ENCODE results near the gene CKMT1A.
"Not testable (repeated sequence)": the region's sequence is repeated elsewhere in the genome, so short reads cannot be mapped to it uniquely, and the experiment has no call there.

DNA sequence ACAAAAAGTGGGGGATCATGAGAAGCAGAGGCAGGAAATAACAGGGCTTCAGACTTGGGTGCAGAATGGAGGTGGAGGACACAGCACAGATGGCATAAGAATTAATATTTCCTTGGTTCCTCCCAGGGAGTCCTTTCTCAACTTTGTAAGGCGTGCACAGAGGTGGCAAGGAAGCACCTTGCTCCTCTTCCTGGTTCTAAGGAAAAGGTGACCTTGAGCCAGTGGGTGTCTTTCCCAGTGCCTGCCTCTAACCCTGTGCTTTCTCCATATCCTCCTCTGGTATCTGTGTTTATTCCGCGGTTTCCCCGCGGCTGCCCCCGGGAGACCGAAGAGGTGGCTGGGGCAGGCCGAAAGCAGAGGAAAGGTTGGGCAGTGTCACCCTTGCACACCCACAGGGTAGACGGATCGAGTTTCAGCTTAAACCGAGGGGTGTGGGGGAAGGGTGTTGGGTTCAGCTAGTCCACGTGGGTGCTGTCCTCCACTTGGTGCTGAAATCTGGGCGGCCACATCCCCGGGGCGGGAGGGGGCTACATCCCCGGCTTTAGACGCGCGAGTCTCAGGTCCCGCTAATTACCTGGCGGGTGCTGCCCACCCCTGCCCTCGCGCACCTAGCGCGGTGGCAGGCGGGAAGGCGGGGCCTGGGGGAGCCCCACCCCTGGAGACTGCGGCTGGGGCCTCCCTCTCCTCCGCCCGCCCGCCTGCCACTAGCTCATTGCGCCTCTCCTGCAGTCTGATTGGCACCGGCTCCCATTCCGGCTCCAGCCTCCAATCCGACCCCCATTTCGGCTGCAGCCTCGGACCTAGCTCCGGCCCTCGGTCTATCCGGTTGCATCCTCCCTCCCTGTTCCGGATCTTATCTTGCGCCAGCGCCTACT, at the start of gene CKMT1A:
- TF ChIP-seq, protein P1, sequence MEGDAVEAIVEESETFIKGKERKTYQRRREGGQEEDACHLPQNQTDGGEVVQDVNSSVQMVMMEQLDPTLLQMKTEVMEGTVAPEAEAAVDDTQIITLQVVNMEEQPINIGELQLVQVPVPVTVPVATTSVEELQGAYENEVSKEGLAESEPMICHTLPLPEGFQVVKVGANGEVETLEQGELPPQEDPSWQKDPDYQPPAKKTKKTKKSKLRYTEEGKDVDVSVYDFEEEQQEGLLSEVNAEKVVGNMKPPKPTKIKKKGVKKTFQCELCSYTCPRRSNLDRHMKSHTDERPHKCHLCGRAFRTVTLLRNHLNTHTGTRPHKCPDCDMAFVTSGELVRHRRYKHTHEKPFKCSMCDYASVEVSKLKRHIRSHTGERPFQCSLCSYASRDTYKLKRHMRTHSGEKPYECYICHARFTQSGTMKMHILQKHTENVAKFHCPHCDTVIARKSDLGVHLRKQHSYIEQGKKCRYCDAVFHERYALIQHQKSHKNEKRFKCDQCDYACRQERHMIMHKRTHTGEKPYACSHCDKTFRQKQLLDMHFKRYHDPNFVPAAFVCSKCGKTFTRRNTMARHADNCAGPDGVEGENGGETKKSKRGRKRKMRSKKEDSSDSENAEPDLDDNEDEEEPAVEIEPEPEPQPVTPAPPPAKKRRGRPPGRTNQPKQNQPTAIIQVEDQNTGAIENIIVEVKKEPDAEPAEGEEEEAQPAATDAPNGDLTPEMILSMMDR (IDR thresholded peaks at IDR 0.05; ENCODE audit: poor library complexity, severe bottlenecking), result not testable (repeated sequence)
- TF ChIP-seq RAD21 (conservative IDR thresholded peaks at IDR 0.05); POLR2AphosphoS5 (IDR thresholded peaks at IDR 0.05); REST (IDR thresholded peaks at IDR 0.05; ENCODE audit: borderline replicate concordance); SMC3 (conservative IDR thresholded peaks at IDR 0.05; ENCODE audit: poor library complexity): not testable (repeated sequence)

All from neural cell (in vitro differentiated cells).